HT1080 (cell line): Measurements from ENCODE around the gene RASGRP4. TPM values are rescaled to one million over a fixed set of nuclear protein-coding genes. Genes with fewer than 3 reads are reported as not detected.
"Not testable (repeated sequence)": the region's sequence is repeated elsewhere in the genome, so short reads cannot be mapped to it uniquely, and the experiment has no call there.

Source experiments
- DNase-seq: peaks from one replicate; pipeline ENCODE4 v3.0.0-alpha.2; 2015; ENCODE audit warnings: low read depth
- polyA plus RNA-seq, 2 experiments: library from polyadenylated mRNA; depleted of rRNA; stranded (reverse); fragments of >200 nt; gene quantifications; 2 replicates each; pipeline ENCODE4 v1.2.3, GENCODE V29; 2015
- total RNA-seq: library from RNA; depleted of rRNA; stranded (reverse); fragments of >200 nt; shearing (Covaris generic); gene quantifications from 2 replicates; pipeline ENCODE4 v1.2.3, GENCODE V29; 2014; rRNA removed

The RASGRP4 gene, protein sequence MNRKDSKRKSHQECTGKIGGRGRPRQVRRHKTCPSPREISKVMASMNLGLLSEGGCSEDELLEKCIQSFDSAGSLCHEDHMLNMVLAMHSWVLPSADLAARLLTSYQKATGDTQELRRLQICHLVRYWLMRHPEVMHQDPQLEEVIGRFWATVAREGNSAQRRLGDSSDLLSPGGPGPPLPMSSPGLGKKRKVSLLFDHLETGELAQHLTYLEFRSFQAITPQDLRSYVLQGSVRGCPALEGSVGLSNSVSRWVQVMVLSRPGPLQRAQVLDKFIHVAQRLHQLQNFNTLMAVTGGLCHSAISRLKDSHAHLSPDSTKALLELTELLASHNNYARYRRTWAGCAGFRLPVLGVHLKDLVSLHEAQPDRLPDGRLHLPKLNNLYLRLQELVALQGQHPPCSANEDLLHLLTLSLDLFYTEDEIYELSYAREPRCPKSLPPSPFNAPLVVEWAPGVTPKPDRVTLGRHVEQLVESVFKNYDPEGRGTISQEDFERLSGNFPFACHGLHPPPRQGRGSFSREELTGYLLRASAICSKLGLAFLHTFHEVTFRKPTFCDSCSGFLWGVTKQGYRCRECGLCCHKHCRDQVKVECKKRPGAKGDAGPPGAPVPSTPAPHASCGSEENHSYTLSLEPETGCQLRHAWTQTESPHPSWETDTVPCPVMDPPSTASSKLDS
- not detected in 2 replicates for total RNA-seq
- not detected in 2 replicates for polyA plus RNA-seq (2015; cell fraction: cytosol; rRNA removed)
- polyA plus RNA-seq (2015; cell fraction: nucleus; rRNA removed) = not detected in 2 replicates

DNA sequence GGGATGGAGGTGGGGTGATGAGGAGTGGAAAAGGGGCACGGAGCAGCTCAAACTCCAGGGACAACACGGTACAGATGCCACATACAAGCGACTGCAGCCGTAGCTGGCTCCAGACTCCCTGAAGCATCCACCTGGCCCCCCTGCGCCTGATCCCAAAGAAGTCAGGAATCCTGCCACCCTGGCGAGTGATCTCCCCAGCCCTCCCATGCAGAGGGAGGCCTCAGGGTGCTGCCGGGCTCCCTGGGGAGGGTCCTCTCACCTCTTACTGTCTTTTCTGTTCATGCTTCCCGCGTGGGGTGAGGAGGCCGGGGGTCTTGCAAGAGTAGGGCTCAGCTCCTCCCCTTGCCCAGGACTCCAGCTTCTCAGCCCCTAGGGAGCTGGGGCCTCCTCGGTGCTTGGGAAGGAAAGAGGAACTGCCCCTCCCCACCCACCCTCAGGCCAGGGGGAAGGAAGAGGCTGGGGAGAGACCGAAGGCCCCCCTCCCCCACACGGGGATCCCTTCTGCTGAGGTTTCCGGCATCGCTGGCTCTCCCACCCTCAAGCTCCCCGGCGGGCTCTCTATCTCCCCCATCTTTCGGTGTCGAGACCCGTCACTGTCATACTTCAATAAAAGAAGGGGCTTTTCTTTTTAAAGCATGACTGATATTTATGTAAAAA, at the start of gene RASGRP4:
RASGRP4 (minus strand) TSS at position 410 of the 657 bp plus-strand sequence; CDS start at position 282, 128 bp downstream.
- DNase-seq = no peak

DNA sequence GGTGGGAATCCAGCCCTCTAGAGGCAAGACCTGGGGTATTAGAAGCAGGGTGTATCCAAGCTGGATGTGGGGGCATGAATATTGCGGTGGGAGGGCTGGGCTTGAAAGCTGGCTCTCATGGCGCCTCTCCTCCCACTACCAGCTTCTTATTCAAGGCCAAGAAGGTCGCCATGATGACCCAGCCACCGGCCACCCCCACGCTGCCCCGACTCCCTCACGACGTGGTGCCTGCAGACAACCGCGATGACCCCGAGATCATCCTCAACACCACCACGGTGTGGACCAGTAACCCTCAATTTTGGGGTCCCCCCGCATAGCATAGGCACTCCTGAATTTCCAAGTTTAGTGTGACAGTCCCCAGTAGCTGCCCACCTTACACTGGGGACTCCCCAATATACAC, 49.2 kb upstream of the RASGRP4 start:
- no peak for DNase-seq

DNA sequence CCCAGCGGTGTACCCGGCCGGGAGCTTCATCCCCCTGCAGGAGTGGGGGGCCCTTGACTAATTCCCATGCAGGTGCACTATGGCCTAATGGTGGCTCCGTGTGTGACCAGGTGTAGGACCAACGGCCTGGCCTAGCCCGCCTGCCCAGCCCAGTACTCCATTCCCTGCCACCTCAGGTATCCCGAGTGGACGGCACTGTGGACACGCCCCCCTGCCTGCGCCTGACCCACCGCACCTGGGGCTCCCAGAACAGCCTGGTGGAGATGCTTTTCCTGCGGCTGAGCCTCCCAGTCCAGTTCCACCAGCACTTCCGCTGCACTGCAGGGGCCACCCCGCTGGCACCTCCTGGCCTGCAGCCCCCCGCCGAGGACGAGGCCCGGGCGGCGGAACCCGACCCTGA, 47.2 kb upstream of the RASGRP4 start:
- no peak for DNase-seq

DNA sequence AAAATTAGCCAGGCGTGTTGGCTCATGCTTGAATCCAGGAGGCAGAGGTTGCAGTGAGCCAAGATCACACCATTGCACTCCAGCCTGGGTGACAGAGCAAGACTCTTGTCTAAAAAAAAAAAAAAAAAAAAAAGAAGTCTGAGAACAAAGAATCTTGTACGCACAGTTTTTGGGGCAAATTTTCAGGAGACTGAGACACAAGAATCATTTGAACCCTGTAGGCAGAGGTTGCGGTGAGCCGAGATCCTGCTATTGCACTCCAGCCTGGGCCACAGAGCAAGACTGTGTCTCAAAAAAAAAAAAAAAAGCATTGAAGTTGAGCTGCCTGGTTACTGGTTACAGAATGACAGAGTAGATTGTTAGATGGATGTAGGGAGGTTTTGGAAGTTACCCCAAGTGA, 46.7 kb upstream of the RASGRP4 start:
- not testable (repeated sequence) for DNase-seq

DNA sequence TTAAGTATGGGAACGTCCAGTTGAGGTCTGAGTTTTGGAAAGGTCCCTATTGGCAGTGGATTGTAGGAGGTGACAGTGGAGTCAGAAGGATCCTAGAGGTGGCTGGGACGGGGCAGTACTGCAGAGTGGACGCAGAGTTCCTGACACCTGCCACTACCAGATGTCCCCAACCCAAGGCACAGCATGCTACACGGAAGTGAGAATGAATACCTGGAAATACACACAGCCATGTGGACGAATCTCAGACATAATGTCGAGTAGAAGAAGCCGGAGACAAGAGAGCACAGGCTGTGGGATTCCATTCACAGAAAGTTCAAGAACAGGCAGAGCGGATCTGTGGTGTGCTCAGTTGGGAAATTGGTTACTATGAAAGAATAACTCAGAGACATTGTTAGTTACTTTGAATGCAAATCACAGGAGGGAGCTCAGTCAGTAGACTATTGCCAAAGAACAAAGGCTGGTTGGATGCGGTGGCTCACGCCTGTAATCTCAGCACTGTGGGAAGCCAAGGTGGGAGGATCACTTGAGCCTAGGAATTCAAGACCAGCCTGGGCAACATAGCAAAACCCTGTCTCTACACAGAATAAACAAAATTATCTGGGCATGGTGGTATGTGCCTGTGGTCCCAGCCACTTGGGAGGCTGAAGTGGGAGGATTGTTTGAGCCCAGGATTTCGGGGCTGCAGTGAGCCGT, 44.9 kb upstream of the RASGRP4 start:
- no peak for DNase-seq

DNA sequence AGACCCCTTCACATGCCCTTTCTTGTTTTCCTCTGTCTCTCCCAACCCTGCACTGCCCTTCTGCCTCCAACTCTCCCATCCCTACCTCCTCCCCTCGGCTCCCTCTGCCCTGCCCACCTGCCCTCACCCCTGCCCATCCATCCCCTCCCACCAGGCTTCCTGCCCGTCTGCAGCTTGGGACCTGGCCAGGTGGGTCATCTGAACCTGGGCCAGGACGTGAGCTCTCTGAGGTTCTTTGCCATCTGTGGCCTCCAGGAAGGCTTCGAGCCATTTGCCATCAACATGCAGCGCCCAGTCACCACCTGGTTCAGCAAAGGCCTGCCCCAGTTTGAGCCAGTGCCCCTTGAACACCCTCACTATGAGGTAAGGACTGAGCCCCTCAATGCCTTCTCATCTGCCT, 43.1 kb upstream of the RASGRP4 start:
- DNase-seq = no peak

DNA sequence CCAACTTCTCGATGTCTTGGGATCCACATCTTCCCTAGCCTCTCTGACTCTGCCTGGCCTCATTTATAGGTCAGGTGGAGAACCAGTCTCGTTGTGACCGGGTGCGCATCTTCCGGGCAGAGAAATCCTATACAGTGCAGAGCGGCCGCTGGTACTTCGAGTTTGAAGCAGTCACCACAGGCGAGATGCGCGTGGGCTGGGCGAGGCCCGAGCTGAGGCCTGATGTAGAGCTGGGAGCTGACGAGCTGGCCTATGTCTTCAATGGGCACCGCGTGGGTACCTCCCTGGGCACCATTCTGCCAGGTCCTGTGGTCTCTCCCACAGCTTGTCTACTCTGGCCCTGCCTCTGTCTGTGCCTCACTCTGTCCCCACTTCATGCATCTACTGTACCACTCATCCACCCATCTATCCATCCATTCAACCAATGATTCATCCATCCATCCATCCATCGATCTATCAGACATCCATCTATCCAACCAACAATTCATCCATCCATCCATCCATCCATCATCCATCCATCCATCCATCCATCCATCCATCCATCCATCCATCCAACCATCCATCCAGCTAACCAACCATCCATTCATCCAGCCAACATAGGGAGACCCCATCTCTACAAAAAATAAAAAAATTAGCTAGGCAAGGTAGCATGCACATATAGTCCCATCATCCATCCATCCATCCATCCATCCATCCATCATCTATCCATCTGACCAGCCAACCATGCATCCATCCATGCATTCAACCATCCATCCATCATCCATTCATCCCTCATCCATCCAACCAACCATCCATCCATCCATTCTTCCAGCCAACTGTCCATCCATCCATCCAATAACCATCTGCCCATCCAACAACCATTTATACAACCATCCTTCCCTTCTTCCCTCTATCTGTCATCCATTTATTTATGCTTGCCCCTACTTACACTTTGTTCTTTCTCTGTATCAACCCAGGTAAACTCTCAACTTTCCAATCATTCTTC, 41.8 kb upstream of the RASGRP4 start:
- DNase-seq = no peak

DNA sequence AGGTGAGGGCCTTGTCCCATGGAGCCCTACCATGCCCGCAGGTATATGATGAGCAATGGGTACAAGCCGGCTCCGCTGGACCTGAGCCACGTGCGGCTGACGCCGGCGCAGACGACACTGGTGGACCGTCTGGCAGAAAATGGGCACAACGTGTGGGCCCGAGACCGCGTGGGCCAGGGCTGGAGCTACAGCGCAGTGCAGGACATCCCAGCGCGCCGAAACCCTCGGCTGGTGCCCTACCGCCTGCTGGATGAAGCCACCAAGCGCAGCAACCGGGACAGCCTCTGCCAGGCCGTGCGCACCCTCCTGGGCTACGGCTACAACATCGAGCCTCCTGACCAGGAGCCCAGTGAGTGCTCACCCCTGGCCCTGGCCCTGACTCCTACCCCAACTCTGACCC, 40.0 kb upstream of the RASGRP4 start:
- no peak for DNase-seq

DNA sequence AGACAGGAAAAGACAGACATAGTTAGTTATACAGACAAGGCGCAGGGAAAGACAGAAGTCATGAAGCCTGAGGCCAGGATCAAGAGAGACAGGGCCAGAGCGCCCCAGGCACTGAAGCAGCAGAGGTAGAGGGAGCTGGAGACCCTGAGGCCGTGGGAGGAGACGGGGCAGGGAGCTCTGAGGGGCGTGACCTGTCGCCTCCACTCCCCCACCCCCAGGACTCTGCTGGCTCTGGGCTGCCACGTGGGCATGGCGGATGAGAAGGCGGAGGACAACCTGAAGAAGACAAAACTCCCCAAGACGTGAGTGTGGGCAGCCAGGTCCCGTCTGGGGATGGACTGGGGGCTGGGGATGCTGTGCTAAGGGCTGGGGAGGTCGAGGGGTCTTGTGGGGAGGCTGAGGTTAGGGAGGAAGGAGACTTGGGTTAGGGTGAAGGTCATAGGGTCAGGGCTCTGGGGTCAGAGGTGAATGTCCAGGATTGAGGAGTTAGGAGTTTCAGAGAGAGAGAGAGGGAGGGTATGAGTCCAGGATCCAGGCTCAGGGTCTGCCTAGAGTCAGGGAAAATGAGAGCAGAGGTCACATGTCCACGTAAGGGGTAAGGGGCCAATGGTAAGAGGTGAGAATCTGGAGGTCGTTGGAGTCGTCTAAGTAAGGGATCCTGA, 38.5 kb upstream of the RASGRP4 start:
- no peak for DNase-seq

DNA sequence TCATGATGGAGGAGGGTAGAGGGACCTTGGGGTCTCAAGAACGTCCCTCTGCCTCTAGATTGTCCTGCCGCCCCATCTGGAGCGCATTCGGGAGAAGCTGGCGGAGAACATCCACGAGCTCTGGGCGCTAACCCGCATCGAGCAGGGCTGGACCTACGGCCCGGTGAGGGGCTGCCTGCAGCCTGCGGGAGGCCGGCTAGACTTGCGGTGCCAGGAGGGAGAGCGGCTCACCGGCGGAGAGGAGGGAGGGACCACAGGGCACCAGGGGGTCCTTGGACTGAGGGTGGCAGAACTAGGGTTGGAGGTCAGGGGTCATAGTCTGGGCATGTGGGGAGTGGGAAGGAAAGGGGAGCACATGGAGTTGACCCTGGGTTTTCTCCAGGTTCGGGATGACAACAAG, 37.3 kb upstream of the RASGRP4 start:
- DNase-seq = no peak

DNA sequence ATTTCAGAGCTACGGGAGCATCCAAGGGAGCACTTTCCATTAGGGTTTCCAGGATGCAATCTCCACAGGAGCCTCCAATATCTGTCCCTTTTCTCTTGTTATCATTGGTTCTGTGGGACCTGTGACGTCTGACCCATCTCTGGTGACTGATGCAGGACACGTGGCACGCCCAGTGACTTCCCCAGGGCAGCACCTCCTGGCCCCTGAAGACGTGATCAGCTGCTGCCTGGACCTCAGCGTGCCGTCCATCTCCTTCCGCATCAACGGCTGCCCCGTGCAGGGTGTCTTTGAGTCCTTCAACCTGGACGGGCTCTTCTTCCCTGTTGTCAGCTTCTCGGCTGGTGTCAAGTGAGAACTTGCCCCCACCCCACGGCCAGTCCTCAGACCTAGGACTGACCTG, 33.0 kb upstream of the RASGRP4 start:
- DNase-seq = no peak

DNA sequence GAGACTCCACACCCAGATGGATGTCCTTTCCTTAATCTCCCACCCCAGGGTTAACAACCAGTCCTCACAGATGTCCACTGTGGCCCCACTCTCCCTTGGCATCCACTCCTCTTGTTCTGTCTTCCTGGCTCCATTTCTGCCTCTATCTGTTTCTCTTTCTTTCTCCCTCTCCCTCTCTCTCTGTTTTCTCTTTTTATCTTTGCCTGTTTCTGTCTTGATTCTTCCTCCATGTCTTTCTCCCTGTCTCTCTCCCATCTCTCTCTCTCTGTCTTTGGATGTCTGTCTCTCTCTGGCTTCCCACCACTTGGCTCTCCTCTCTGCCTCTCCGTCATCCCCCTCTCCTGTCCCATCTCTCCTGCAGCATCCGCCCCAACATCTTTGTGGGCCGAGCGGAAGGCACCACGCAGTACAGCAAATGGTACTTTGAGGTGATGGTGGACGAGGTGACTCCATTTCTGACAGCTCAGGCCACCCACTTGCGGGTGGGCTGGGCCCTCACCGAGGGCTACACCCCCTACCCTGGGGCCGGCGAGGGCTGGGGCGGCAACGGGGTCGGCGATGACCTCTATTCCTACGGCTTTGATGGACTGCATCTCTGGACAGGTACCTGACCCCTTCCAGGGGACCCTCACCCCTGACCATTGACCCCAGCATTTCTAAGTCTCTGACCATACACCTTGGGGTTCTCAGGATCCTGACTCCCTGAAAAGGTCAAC, 31.8 kb upstream of the RASGRP4 start:
- DNase-seq = no peak

DNA sequence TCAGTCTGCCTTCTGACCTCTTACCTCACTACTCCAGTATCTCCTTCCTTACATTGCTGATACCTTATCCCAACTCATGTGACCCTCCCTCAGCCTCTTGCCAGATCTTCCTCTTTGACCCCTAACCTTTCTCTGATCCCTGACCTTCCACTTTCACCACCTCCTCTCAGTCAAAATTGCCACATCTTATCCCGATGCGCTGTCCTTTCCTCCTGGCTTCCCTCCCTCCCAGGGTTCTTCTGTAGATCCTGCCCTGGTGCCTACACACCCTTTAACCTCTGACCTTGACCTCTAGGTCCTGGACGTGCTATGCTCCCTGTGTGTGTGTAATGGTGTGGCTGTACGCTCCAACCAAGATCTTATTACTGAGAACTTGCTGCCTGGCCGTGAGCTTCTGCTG, 31.2 kb upstream of the RASGRP4 start:
- no peak for DNase-seq

DNA sequence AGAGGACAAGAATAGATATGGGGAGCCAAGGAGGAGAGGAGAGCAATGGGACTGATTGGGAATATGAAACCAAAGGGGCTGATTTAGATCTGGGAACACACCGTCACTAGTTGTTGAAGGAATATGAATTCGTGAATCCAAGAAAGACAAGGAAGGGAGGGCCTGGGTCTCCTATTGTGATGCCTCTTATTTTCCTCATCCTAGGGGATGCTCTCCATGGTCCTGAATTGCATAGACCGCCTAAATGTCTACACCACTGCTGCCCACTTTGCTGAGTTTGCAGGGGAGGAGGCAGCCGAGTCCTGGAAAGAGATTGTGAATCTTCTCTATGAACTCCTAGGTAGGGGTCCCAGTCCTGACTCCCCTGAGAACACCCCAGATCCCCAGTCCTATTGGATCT, 29.0 kb upstream of the RASGRP4 start:
- DNase-seq = no peak

DNA sequence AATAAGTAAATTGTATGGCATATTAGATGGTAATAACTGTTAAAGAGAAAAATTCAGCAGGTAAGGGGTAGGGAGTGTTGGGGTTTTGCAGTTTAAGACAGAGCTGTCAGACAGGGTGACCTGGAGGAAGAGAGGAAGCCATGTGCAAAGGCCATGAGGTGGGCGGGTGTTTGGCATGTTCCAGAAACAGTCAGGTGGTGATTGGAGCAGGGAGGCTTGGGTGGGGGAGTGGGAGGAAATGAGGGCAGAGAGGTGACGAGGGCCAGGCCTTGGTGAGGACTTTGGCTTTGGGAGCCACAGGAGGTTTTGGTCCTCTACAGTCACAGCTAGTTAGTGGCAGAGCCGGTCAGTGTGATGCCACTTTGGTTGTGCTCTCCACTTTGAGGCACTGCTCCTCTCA, 27.6 kb upstream of the RASGRP4 start:
- no peak for DNase-seq

DNA sequence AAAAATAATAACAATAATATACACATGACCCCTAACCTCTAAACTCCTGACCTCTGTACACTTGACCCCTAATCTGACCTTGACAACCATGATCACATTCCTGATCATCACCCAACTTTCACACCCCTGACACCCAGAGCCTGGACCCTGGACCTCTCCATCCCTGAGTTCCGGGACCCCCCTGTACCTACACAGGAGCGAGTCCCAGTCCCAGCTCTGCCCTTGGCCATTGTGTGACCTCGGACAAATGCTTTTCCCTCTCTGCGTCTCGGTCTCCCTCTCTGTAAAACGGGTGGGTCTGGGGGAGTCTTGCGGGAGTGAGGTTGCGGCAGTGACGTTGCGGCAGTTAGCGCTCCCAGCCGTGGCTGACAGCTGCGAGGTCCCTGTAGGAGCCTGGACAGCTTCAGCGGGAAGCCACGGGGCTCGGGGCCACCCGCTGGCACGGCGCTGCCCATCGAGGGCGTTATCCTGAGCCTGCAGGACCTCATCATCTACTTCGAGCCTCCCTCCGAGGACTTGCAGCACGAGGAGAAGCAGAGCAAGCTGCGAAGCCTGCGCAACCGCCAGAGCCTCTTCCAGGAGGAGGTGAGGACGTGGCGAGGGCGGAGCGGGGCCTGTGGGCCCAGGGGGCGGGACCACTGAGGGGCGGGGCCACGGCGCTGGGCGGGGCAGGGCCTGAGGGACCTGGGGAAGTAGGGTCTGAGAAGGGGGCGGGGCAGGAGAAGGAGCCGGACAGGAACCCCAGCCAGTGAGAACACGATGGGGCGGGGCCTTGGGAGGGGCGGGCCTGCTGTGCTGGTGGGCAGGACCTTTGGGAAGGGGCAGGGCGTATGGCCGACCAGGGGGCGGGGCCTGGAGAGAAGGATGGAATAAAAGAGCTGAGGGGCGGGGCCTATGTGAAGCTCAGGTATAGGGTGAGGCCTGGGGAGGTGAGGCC, 26.7 kb upstream of the RASGRP4 start:
- DNase-seq = no peak

DNA sequence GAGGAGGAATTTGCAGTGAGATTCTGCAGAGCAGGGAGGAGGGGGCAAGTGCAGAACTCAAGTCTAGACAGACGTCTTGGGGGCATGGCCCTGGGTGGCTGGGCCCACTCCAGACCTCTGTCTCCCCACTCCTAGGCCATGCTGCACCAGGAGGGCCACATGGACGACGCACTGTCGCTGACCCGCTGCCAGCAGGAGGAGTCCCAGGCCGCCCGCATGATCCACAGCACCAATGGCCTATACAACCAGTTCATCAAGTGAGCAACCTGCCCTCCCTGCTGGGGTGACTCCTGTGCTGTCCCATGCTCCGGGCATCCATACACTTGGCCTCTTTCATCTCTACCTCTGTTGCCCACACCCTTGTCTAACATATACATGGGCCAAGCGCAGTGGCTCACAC, 25.6 kb upstream of the RASGRP4 start:
- DNase-seq = no peak

DNA sequence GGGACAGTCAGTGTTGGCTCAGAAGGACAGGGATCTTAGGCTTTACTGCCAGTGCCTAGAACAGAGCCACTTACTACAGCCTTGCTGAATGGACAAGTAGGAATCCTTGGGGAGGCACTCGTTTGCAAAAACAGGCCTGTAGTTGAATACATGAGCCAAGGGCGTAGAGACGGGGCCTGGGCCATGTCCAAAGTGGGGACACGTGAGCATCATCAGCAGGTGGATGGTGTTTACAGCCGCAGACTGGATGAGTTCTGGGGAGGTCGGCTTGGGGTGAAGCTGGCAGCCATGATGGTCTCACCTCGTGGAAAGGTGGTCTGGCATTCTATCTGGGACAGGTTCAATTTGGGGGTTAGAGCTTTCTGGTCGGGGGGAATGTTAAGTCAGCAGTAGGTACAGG, 25.0 kb upstream of the RASGRP4 start:
- DNase-seq = no peak
